NCI-H82 (cell line): ENCODE results near the gene GPR27.
A peak's percentile ranks its signal among the peaks of the same experiment; 100 is the strongest.

Source experiments
- DNase-seq: peaks from one replicate; lab custom pipeline; 2025; lab: John Stamatoyannopoulos, UW

Gene GPR27

GRCh38 chr3:71732637-71733036 is 21.0 kb upstream of the GPR27 start:
- no peak for DNase-seq

GRCh38 chr3:71733319-71733718 is 20.3 kb upstream of the GPR27 start:
- DNase-seq, result no peak

- no peak for DNase-seq
These were observed 18.8 kb upstream of the GPR27 start for GRCh38 chr3:71734881-71735280.

GRCh38 chr3:71742621-71743020 is 11.0 kb upstream of the GPR27 start:
- no peak for DNase-seq

- no peak for DNase-seq
These were observed 8.9 kb upstream of the GPR27 start for GRCh38 chr3:71744738-71745137.

GRCh38 chr3:71751602-71752001 is 2.1 kb upstream of the GPR27 start:
- DNase-seq, result no peak

- peak; percentile 11 for DNase-seq
These were observed 589 bp upstream of the GPR27 start for GRCh38 chr3:71752831-71753700.

GRCh38 chr3:71754610-71755253 is 1.1 kb downstream of the GPR27 start:
- DNase-seq, result no peak

GRCh38 chr3:71758091-71758490 is 4.4 kb downstream of the GPR27 start:
- no peak for DNase-seq

GRCh38 chr3:71759401-71759800 is 5.7 kb downstream of the GPR27 start:
- no peak for DNase-seq

GRCh38 chr3:71760140-71760539 is 6.5 kb downstream of the GPR27 start:
- no peak for DNase-seq

- peak; percentile 2 for DNase-seq
These were observed 9.8 kb downstream of the GPR27 start for GRCh38 chr3:71763426-71763825.

GRCh38 chr3:71771126-71771525 is 17.5 kb downstream of the GPR27 start:
- DNase-seq, result no peak

- DNase-seq, result no peak
These were observed 18.2 kb downstream of the GPR27 start for GRCh38 chr3:71771884-71772283.

- no peak for DNase-seq
These were observed 22.9 kb downstream of the GPR27 start for GRCh38 chr3:71776538-71776937.

- no peak for DNase-seq
These were observed 24.7 kb downstream of the GPR27 start for GRCh38 chr3:71778353-71778752.

- DNase-seq, result no peak
These were observed 26.2 kb downstream of the GPR27 start for GRCh38 chr3:71779674-71780377.

- DNase-seq, result no peak
These were observed 26.8 kb downstream of the GPR27 start for GRCh38 chr3:71780430-71780829.

- DNase-seq, result no peak
These were observed 29.5 kb downstream of the GPR27 start for GRCh38 chr3:71783152-71783551.

GRCh38 chr3:71784201-71784913 is 30.7 kb downstream of the GPR27 start:
- DNase-seq, result no peak

GRCh38 chr3:71784914-71785531 is 31.4 kb downstream of the GPR27 start, which contains the start of gene PROK2:
PROK2 (minus strand) TSS chr3:71785148; CDS start chr3:71785052, 96 bp downstream.
- DNase-seq, result peak; percentile 23
